Endothelial cell of umbilical vein (primary cell): ENCODE data around the gene JUP. TPM values are rescaled to one million over a fixed set of nuclear protein-coding genes. Genes with fewer than 3 reads are reported as not detected.

Source experiments
- BruUV-seq: library from RNA; stranded (reverse); fragments of 400-500 nt; replicated peaks from 2 replicates; lab custom pipeline; 2021; lab: Mats Ljungman, UMichigan
- CTCF ChIA-PET: fragments of 300-600, 350-600 bp; sonication (Branson Sonifier 250); formaldehyde crosslinking; loops from one replicate; lab custom pipeline; 2021; ENCODE audit warnings: antibody characterized with exemption, inconsistent platforms; lab: Charles Lee
- POLR2A ChIA-PET: fragments of 300-600, 350-600 bp; sonication (Branson Sonifier 250); formaldehyde crosslinking; loops from one replicate; lab custom pipeline; 2021; ENCODE audit warnings: antibody characterized with exemption, inconsistent platforms; lab: Charles Lee
- DNase-seq: peaks from one replicate; pipeline ENCODE4 v3.0.0-alpha.2; 2011; ENCODE audit warnings: low read depth, low spot score
- FAIRE-seq: peaks from 2 replicates; lab custom pipeline; 2011; peaks lifted over from hg19 to GRCh38; lab: Jason Lieb, UNC
- H2AFZ ChIP-seq: 2 replicates; pipeline ENCODE4 v1.6.0; 2012; ENCODE audit warnings: low read depth, low read length, control low read depth, inconsistent platforms
- H3K27ac ChIP-seq: 2 replicates; pipeline ENCODE4 v1.5.1; 2011; ENCODE audit warnings: low read depth, mild to moderate bottlenecking, control low read depth, low read length, moderate library complexity; ENCODE audit not compliant: insufficient read depth
- H3K27me3 ChIP-seq, 2 experiments: 2 replicates each; pipeline versions ENCODE4 v1.6.0 to v1.6.1; 2011; ENCODE audit warnings: low read length in 2 of 2, mixed read lengths in 1 of 2; ENCODE audit not compliant: control insufficient read depth in 2 of 2, insufficient read depth in 2 of 2
- H3K36me3 ChIP-seq, 2 experiments: 2 replicates in 1 of 2; 3 replicates in 1 of 2; pipeline ENCODE4 v1.5.1; 2011; ENCODE audit warnings: low read length in 2 of 2, mild to moderate bottlenecking in 1 of 2, moderate library complexity in 1 of 2; ENCODE audit not compliant: control insufficient read depth in 2 of 2, insufficient read depth in 2 of 2; ENCODE audit errors: extremely low read depth in 1 of 2
- H3K4me1 ChIP-seq: 3 replicates; pipeline ENCODE4 v1.5.1; 2011; ENCODE audit warnings: mild to moderate bottlenecking, low read length; ENCODE audit not compliant: control insufficient read depth, insufficient read depth; ENCODE audit errors: extremely low read depth
- H3K4me2 ChIP-seq: 2 replicates; pipeline ENCODE4 v1.6.1; 2011; ENCODE audit warnings: low read length, control low read depth, mixed read lengths; ENCODE audit not compliant: insufficient read depth
- H3K4me3 ChIP-seq, 3 experiments: fragments of 200-600 bp in 1 of 3; sonication (generic), shearing (Covaris generic) in 1 of 3; replicated peaks in 1 of 3; 2 replicates each; pipeline ENCODE4 v1.5.1; 2011 to 2016; ENCODE audit warnings: control low read depth in 3 of 3, low read length in 3 of 3, mild to moderate bottlenecking in 2 of 3, inconsistent platforms in 1 of 3, low read depth in 1 of 3, moderate library complexity in 1 of 3; ENCODE audit not compliant: insufficient read depth in 1 of 3
- H3K79me2 ChIP-seq: 2 replicates; pipeline ENCODE4 v1.6.0; 2012; ENCODE audit warnings: low read length, inconsistent platforms; ENCODE audit not compliant: control insufficient read depth, insufficient read depth
- H3K9ac ChIP-seq: replicated peaks from 2 replicates; pipeline ENCODE3; 2011; ENCODE audit warnings: low read length, control low read depth; ENCODE audit not compliant: insufficient read depth; ENCODE audit errors: extremely low read depth
- H3K9me1 ChIP-seq: replicated peaks from 3 replicates; pipeline ENCODE4 v1.6.0; 2011; ENCODE audit warnings: mild to moderate bottlenecking, low read length; ENCODE audit not compliant: control insufficient read depth, insufficient read depth; ENCODE audit errors: extremely low read depth
- H3K9me3 ChIP-seq: replicated peaks from 2 replicates; pipeline ENCODE4 v1.5.1; 2012; ENCODE audit warnings: low read length, inconsistent platforms; ENCODE audit not compliant: control insufficient read depth, insufficient read depth
- H4K20me1 ChIP-seq: replicated peaks from 2 replicates; pipeline ENCODE3; 2011; ENCODE audit warnings: mild to moderate bottlenecking, low read length; ENCODE audit not compliant: control insufficient read depth, insufficient read depth; ENCODE audit errors: extremely low read depth
- CTCF ChIP-seq, 2 donors: IDR thresholded peaks; 1 replicate in 1 of 2; 2 replicates in 1 of 2; pipeline ENCODE4 v1.5.1; 2011; ENCODE audit warnings: low read length in 2 of 2, mild to moderate bottlenecking in 2 of 2, moderate library complexity in 2 of 2, control low read depth in 1 of 2, inconsistent platforms in 1 of 2, low read depth in 1 of 2; ENCODE audit not compliant: insufficient read depth in 1 of 2; ENCODE audit errors: extremely low read depth in 1 of 2
- EZH2 ChIP-seq: IDR thresholded peaks from 2 replicates; pipeline ENCODE4 v1.6.1; 2012; ENCODE audit warnings: borderline replicate concordance, low read depth, mild to moderate bottlenecking, moderate library complexity, low read length, inconsistent platforms; ENCODE audit not compliant: severe bottlenecking
- FOS ChIP-seq: IDR thresholded peaks from 2 replicates; pipeline ENCODE4 v1.6.1; 2011; ENCODE audit warnings: mild to moderate bottlenecking, low read length, moderate library complexity, borderline replicate concordance; ENCODE audit not compliant: insufficient read depth
- GATA2 ChIP-seq: IDR thresholded peaks from 2 replicates; pipeline ENCODE4 v1.7.0; 2011; ENCODE audit warnings: low read depth, mild to moderate bottlenecking, moderate library complexity, mixed read lengths, low read length; ENCODE audit not compliant: insufficient read length, insufficient read depth
- JUN ChIP-seq: IDR thresholded peaks from 2 replicates; pipeline ENCODE4 v1.6.1; 2011; ENCODE audit warnings: borderline replicate concordance, low read depth; ENCODE audit not compliant: insufficient read length, insufficient read depth
- MAX ChIP-seq: IDR thresholded peaks from 2 replicates; pipeline ENCODE4 v1.6.1; 2011; ENCODE audit not compliant: insufficient read depth, insufficient read length
- MYC ChIP-seq: IDR thresholded peaks from one replicate; pipeline ENCODE4 v1.6.1; 2011; ENCODE audit warnings: mild to moderate bottlenecking, low read depth, low read length
- POLR2A ChIP-seq: IDR thresholded peaks from 2 replicates; pipeline ENCODE4 v1.6.1; 2012; ENCODE audit warnings: low read depth, mild to moderate bottlenecking, control low read depth, low read length
- POLR2AphosphoS5 ChIP-seq: IDR thresholded peaks from 2 replicates; pipeline ENCODE4 v1.6.1; 2012; ENCODE audit warnings: low read depth, mild to moderate bottlenecking, control low read depth, low read length, moderate library complexity; ENCODE audit not compliant: insufficient read depth
- dilution Hi-C: fragments of 300-500 bp; cut with MboI; formaldehyde crosslinking; loops from one replicate; pipeline ENCODE4 v1.15.0; 2019; ENCODE audit warnings: low sequenced_read_pairs; ENCODE audit not compliant: extremely low pct_ligation_motif_present
- intact Hi-C: fragments of 100-400 bp; cut with micrococcal nuclease; formaldehyde crosslinking; loops from one replicate; pipeline ENCODE4 v1.10.0; 2022
- polyA plus RNA-seq, 4 experiments: library from polyadenylated mRNA; depleted of rRNA in 3 of 4; stranded (reverse) in 3 of 4; unstranded in 1 of 4; fragments of >200 nt; gene quantifications; 2 replicates each; pipeline versions ENCODE4 v1.2.1 to v1.2.3, GENCODE V29; 2011 to 2012; ENCODE audit warnings: missing spikeins in 1 of 4
- total RNA-seq: library from RNA; stranded (reverse); gene quantifications from 2 replicates; pipeline ENCODE4 v1.2.3, GENCODE V29; 2021

Gene JUP
- total and polyA plus RNA-seq, 2 donors (not counting 3 experiments of a cell fraction or from before 2014, with no cell fraction given) = 98.0 to 171 TPM

- no peaks in the 10 kb centered on the region for H3K79me2 ChIP-seq
- H3K27me3 ChIP-seq = no peaks in the 10 kb centered on the region
- H3K9me1 ChIP-seq = no peaks in the 10 kb centered on the region
- no peak overlapping the region for H2AFZ ChIP-seq
- intact Hi-C loops (no loop called here), dilution Hi-C loops (no loop called here)
- DNase-seq (no peak), FAIRE-seq (no peak)
- no peaks in the 10 kb centered on the region for H3K4me1 ChIP-seq
- no peak overlapping the region for H3K4me2 ChIP-seq
- no peak overlapping the region for H3K4me3 ChIP-seq
- POLR2A ChIA-PET = no interaction called here
- no peak overlapping the region for H3K27ac ChIP-seq
- H4K20me1 ChIP-seq = no peaks in the 10 kb centered on the region
- H3K36me3 ChIP-seq = peaks cover 2 to 63% of the 10 kb centered on the region in 2 experiments
- no peak overlapping the region for H3K9ac ChIP-seq
- H3K9me3 ChIP-seq = no peaks in the 10 kb centered on the region
- CTCF ChIA-PET = interaction anchor here (0.9 to 1.3 kb wide), 2 partner anchors 9 to 41 kb away, joined by 3 read pairs; no protein-coding TSS in a partner anchor
- no TSS peak for BruUV-seq
- no peak for TF ChIP-seq MYC
- TF ChIP-seq CTCF (IDR thresholded peaks at IDR 0.05; ENCODE audit: extremely low read depth in 1 of 2, insufficient read depth in 1 of 2, low read depth in 1 of 2, low read length in 2 of 2) = no peak
- no peak for TF ChIP-seq GATA2
- no peak for TF ChIP-seq MAX
Observed at GRCh38 chr17:41760878-41761277, 25.6 kb downstream of the JUP start.

GRCh38 chr17:41758601-41759000 lies 27.9 kb downstream of the JUP start:
- H3K27ac ChIP-seq = no peak overlapping the region
- TF ChIP-seq CTCF (IDR thresholded peaks at IDR 0.05; ENCODE audit: extremely low read depth in 1 of 2, insufficient read depth in 1 of 2, low read depth in 1 of 2, low read length in 2 of 2) (no peak), GATA2 (no peak), POLR2A (no peak), MYC (no peak), JUN (no peak), POLR2AphosphoS5 (no peak), FOS (no peak), MAX (no peak), EZH2 (no peak)
- no peaks in the 10 kb centered on the region for H3K79me2 ChIP-seq
- DNase-seq (no peak), FAIRE-seq (no peak)
- no peaks in the 10 kb centered on the region for H3K27me3 ChIP-seq
- no peak overlapping the region for H3K4me2 ChIP-seq
- no peaks in the 10 kb centered on the region for H3K4me1 ChIP-seq
- POLR2A ChIA-PET = no interaction called here
- no TSS peak for BruUV-seq
- H3K9me1 ChIP-seq = no peaks in the 10 kb centered on the region
- no peaks in the 10 kb centered on the region for H4K20me1 ChIP-seq
- intact Hi-C loops = no loop called here
- dilution Hi-C loops = no loop called here
- CTCF ChIA-PET = no interaction called here
- H3K9me3 ChIP-seq = no peaks in the 10 kb centered on the region
- peaks cover 0 to 68% of the 10 kb centered on the region in 2 experiments for H3K36me3 ChIP-seq
- H2AFZ ChIP-seq = no peak overlapping the region
- H3K9ac ChIP-seq = no peak overlapping the region
- no peak overlapping the region for H3K4me3 ChIP-seq
